HuH-7 (cell line): ENCODE measurements around the gene RASGRF2.
A peak's percentile ranks its signal among the peaks of the same experiment; 100 is the strongest.

Experiments used
- DNase-seq: peaks from one replicate; pipeline ENCODE4 v3.0.0; 2011; ENCODE audit warnings: low spot score

Gene RASGRF2

DNA sequence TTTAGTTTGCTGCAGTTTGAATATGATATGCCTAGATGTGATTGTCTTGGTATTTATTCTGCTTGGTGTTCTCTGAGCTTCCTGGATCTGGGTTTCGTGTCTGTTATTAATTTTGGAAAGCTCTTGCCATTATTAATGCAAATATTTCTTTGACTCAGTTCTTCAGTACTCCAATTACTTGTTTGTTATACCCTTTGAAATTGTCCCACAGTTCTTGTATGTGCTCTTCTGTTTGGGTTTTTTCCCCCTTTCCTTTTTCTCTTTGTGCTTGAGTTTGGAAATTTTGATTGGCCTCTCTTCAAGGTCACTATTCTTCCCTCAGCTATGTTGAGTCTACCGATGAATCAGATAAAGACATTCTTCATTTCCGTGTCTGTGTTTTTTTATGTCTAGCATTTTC, 176.4 kb downstream of the RASGRF2 start:
- DNase-seq, result no peak

DNA sequence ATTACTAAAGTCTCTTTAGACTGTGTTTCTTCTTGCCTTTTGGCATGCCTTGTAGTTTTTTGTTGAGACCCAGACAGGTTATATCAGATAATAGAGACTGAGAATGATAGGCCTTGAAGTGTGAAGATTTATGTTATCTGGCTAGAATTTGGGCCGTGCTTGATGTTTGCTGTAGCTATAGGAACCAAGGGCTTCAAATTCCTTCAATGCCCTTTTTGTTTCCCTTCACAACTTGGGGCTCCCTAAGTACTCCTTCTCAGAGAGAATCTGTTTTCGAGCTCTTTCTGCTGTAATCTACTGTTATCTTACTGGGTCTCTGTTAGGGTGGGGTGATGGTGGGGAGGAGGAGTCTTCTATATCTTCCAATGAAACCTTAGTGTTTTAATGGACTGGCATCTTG, 177.7 kb downstream of the RASGRF2 start:
- no peak for DNase-seq

DNA sequence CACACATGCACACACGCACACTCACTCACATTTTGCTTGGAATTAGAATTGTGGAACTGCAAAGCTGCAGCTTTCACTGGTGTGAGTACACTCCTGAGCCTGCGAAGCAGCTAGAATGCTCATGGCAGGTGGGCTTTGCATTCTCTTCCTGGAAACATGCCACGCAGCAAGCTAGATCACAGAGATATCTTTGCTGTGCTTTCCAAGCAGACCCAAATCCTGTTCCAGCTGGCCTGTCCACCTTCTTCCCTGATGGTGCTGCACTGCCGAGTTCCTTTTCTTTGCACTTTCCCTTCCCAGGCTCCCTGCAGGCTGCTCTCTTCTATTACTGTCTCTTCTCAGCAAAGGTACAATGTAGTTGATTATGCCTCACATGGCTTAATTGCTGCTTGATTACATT, 180.3 kb downstream of the RASGRF2 start:
- no peak for DNase-seq

DNA sequence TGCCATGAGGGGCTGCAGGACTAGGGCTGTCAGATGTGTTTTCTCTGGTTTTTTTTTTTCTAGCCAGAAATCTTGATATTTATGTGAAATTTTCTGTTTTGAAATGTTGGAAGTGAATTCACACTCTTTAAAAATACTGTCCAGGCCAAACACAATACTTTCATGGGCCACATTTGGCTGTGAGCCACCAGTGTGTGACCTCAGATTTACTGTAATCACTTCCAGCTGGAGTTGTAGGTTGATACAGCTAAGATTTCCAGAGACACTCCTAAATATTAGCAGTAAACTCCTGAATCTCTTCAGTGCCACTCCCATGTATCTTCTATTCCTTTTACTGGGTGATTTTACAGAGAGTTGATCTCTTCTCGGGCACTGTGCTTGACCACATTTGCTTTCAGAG, 180.8 kb downstream of the RASGRF2 start:
- DNase-seq, result no peak

DNA sequence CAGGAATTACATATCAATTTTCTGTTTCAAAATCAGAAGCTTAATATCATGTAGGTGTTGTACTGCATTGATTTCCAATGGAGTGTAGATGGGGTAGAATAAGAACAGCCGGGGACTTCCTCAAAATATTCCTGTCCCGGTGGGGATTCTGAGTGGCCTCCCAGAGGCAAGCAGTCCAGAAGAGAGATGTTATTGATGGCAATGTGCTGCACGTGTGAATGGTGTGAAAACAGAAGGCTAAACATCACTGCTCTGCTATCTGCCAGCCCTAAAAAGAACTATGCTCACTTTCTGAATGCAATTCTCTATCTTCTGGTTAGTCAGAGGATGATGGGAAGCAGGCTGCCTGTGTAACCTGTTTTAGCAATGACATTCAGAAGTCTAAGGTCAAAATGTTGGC, 181.9 kb downstream of the RASGRF2 start:
- DNase-seq, result no peak

DNA sequence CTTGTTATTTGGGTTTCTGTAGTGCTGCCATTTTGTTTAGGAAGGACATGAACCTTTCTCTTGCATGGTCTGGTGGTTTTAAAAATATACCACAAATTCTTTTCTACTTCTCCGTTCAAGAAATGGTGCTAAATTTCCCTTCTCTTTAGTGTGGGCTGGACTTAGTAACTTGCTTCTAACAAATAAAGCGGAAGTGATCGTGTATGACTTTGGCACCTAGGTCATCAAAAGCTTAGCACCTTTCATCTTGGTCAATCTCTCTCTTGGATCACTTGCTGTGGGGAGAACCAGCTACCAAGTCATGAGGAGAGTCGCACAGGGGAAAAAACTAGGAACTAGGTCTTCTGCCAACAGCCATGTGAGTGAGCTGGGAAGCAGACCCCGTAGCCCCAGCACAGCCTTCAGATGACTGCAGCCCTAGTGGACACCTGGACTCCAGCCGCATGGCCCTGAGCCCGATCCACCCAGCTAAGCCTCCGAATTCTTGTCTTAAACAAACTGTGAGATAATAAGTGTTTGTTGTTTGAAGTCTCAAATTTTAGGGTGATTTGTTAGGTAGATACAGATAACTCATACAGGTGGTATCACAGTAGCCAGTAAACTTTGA, 185.3 kb downstream of the RASGRF2 start:
- no peak for DNase-seq

DNA sequence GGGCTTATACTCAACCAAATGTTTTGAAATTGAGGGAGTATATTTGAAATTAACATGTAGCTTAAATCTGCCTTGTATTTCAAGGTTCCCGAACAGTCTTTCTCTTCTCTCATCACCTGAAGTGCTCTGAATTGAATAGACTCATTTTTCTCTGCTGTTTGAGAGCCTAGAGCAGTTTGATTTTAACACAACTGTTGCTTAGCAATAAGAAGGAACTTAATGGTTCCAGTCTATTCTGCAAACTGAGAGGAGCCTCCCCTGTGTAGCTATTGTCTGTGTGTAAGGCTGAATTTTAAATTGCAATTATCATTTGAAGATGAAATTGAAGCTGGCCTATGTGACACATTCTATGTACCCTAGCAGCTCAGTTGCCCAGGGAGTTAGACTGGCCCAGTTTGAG, 185.9 kb downstream of the RASGRF2 start:
- no peak for DNase-seq

DNA sequence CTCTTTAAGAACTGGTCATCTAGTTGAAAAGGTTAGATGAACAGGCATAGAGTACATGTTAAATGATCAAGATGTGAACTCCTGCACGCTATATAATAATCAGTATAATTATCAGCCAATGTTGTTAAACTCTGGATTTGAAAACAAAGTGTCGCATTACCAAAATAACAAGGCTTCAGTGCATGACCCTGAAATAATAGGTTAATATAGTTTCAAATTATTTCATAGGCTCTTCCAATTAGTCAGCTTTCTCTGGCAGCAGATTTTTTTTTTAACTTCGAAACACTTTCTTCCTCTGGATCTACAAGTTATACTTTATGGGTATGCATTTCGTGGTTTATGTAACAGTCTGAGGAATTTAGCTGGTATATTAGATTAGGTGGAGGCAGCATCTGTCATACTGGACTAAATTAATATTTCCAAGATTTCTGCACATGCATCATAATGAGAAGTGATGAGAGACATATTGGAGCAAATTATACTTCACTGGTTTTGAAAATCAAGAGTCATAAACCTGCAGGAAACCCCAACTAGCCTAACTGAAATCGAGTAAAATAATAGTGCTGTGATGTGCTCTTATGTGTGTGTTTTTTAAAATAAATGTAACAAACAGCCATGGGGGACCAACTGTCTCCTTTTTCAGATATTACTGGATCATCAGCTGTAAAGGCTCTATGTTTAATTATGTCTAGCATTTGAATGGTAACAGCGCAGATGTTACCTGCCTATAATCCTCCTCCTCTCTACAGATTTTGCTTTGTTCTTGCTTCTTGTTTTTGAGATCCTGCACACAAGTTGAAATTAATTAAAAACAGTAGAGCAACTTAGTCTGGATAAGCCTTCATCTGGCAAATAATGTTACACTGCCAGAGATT, 187.1 kb downstream of the RASGRF2 start:
- DNase-seq, result no peak

DNA sequence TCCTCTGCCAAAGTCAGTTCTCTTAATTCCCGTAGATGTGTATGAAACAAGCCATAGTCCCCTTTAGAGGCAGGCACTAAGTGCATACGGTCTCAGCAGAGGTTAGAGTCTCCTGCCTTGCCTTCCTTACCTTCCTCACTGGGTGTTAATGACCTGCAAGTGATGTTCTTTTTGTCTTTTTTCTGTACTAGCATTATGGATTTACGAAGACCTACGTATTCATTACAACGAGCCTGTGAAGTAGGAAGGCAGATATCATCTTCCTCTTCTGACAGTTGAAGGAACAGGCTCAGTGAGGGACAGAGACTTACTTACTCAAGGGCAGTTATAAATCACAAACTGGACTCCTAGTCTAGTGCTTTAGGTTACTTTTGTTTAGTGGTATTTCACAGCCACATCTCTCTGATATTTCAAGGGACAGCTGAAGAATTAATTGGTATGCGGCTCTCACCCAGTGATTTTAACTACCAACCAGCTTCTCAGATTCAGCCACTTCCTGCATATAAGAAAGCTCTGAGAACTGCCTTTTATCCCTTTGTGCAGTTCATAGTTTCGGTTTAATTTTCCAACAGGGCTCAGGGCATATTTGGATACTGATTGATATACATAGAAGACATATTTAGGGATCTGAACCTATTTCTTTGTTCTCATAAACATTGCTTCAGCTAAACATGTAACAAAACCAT, 187.9 kb downstream of the RASGRF2 start:
- DNase-seq, result no peak

DNA sequence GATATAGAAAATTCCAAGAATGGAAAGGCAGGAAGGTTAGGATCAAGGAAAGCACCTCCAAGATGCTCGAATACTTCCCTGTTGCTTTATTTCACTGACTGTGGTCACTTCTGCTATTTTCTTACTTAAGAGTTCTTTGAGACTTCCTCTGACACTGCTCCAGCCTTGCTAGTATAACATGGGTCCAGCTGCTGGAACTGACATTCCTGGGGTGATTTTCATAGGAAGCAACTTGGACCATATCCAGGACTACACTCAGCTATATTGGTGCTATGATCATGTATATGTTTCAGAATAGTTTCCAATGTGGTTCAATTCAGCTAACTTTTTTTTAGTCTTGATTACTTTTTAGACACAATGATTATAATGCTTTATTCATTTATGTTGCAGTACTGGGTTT, 191.4 kb downstream of the RASGRF2 start:
- no peak for DNase-seq

DNA sequence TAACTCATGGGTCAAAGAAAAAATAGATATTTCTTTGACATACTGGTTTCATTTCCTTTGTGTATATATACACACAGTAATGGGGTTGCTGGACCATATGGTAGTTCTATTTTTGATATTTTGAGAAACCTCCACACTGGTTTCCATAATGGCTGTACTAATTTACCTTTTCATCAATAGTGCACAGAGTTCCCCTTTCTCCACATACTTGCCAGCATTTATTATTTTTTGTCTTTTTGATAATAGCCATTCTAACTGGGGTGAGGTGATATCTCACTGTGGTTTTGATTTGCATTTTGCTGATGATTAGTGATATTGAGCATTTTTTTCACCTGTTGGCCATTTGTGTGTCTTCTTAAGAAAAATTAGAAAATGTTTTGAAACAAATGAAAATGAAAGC, 194.6 kb downstream of the RASGRF2 start:
- no peak for DNase-seq

DNA sequence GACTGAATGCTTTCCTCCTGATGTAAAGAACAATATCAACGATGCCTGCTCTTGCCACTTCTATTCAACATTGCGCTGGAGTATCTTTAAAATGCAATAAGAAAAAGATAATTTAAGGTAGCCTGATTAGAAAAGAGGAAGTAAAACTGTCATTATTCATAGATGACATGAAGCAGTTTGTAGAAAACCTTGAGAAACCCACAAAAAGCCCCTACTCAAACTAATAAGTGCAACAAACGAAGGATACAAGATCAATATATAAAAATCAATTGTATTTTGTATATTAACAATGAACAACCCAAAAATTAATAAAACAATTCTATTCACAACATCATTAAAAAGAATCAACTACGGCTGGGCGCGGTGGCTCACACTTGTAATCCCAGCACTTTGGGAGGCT, 196.6 kb downstream of the RASGRF2 start:
- DNase-seq, result no peak

DNA sequence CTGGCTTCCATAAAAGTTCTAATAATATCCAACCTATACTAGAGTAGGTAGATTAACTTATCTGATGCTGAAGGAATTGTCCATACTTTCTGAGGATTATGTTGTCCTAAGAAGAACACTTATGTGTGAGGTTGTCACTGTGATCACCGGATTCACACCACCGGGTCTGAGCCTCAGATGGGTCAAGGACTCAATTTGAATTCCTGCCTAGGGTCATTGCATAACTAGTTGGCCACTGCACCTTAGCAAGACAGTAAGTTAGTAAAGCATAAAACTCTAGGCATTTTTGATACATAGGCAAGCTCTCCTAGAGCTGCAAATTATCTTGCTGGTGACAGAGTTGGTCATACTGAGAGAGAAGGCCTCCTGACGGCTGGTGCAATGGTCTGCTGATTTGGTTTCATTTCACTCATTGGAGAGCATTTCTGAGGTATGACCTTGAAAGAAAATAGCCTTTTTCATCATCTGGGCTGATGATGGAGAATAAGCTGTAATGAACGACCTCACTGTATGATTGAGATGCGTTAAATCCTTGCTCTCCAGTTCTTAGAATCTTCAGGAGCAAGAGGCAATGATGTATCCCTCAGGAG, 200.9 kb downstream of the RASGRF2 start:
- no peak for DNase-seq

DNA sequence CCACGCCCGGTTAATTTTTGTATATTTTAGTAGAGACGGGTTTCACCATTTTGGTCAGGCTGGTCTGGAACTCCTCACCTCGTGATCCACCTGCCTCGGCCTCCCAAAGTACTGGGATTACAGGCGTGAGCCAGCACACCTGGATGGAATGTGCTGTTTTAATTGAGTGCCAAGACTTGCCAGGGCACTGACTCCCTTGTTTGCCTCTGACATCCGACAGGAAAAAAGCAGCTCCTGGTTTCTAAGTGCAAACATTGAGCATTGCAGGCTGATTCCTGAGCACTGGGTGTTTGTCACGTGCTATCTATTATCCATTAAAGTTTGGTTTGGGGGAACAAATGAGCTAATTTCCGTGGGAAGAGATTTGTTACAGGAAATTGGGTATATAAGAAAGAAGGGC, 202.3 kb downstream of the RASGRF2 start:
- no peak for DNase-seq

DNA sequence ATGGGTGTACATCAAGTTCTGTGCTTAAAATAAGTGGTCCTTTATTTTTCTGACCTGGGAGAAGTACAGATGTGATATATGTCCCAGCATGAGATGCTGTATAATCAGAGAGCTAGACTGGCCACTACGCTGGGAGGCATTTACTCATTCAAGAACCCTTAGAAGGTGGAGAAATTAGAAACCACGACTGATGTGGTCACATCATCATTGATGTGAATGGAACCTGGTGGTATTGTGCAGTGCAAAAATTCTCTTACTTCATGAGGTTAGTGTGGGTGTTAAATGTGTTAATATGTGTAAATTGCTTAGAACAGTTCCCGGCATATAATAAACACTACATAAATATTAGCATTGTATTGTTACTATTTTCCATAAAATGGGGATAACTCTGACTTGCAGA, 203.5 kb downstream of the RASGRF2 start:
- no peak for DNase-seq

DNA sequence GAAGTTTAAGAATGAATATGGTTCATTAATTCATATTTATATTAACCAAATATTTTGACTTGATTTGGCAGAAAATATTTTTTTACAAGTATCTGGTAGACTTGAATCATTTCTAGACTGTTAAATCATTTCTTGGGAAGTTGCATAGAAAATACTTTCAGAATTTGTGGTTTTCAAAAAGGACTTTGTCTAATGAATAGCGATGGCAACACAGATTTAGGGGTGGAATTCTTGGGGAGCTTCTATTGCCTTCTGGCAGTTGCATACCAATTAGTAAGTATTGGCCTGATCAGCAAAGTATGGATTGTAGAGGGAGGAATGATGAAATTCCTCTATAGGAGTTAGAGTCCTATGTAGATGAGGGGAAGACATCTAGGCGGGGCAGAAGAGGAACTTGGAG, 204.3 kb downstream of the RASGRF2 start:
- DNase-seq, result no peak

DNA sequence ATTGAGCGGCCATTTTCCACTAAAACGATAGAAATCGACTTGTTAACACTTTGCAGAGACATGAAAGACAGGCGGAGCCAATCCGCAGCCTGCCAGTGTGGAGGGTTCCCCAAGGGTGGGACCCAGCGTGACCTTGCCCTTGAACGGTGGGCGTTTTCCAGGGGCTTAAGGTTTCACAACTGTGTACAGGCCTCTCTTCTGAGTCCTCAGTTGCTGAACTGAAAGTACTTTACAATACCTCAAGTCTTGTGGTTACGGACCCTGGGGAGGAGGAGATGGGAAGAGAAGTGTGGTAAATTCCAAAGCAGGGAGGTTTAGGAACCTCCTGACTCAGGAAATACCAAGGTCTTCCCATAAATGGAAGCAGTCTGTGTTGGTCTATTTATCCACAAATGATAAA, 204.8 kb downstream of the RASGRF2 start:
- no peak for DNase-seq

DNA sequence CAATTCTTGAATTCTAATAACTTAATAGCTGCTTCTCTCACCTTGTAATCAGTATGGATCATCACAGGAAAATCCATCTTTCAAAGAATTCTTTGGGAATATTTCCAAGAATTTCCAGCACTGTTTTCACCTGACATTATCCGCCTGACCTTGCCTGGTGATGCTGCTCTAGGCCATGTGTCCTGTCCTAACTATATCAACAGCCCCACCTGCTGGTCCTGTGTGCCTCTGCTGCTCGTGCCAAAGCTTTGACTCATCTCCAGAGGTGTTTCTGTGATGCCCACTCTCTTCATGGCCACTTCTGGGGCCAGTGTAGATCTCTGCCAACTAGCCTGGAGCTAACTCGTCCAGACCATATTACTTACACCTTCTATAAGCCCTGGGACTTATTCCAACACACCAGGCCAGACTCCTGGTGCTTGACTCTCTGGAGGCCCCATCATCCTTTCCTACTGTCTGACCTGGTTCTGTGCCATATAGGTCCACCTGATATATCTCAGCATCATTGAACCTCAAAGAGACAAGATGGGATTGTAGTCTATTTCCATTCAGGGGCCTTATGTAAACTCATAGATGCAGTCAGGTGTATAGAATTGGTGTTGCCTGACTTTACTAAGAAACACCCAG, 205.4 kb downstream of the RASGRF2 start:
- DNase-seq, result peak; percentile 55

DNA sequence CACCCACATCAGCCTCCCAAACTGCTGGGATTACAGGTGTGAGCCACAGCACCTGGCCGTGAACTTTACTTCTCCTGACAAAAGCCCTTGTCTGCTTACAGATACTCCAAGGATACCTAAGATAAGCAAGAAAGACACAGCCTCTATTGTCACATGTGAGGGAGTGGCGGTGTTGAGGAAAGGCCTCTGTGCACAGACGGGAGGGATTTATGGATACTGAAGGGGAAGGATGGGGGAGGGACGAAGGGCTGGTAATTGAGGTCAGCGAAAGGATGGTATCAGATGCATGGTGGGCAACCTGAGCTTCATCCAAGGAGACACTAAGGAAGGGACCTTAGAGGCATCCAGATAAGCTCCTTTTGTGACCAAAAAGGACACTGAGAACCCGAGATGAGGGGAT, 206.3 kb downstream of the RASGRF2 start:
- DNase-seq, result no peak

DNA sequence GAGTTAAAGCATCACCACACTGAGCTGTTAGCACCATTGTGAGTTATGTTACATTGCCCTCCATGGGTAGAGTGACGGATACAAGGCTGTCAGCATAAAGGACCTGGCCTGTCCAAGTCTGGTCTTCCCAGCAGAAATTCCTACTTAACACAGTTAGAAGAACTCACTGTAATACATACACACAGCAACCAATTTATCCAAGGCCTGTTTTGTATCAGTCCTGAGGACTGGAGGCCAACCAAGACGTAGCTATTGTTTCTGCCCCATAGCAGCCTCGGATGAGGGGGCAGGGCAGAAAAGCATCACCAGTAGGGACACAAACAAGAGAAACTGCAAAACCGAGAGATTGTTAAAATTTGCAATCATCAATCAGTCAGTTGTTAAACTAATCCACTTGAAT, 206.9 kb downstream of the RASGRF2 start:
- DNase-seq, result no peak

DNA sequence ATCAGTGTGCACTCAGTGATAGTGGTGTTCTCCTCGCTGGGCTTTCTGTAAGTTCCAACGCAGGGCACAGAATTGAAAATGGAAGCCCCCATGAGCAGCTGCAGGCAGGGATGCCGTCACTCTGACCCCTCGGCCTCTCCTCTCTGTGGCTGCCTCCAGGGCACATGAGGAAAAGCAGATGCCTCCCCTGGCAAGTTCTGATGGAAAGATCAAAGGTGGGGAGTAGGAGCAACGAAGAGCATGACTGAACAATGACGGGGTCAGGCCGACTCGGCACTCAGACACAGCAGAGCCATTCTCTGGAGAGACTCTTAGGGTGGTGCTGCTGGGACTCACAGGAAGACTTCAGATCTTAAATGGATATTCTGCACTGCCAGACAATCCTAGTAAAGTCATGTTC, 207.4 kb downstream of the RASGRF2 start:
- DNase-seq, result no peak

DNA sequence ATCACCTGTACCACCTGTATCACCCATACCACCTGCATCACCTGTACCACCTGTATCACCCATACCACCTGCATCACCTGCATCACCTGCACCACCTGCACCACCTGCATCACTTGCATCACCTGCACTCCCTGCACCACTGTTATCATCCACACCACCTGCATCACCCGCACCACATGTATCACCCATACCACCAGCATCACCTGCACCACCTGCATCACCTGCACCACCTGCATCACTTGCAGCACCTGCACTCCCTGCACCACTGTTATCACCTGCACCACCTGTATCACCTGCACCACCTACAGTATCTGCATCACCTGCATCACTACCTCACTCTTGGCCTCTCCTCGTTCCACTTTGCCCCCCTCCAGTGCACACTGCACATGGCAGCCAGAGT, 209.8 kb downstream of the RASGRF2 start:
- DNase-seq, result no peak
